HG03097 (cell line): Measurements from ENCODE around the gene KRTAP13-2.

ENCODE experiments used
- ATAC-seq: cut with Tn5 transposase; IDR thresholded peaks from one replicate; pipeline ENCODE4 v1.9.1; 2021; ENCODE audit not compliant: unreplicated experiment, low FRiP score

KRTAP13-2 gene

GRCh38 chr21:30329203-30329875, 42.7 kb downstream of the KRTAP13-2 start:
- no peak for ATAC-seq

- ATAC-seq, result no peak
These were observed 45.7 kb downstream of the KRTAP13-2 start for GRCh38 chr21:30326390-30326789.
